ENCODE results near the gene ATP10B.

The ATP10B gene

DNA sequence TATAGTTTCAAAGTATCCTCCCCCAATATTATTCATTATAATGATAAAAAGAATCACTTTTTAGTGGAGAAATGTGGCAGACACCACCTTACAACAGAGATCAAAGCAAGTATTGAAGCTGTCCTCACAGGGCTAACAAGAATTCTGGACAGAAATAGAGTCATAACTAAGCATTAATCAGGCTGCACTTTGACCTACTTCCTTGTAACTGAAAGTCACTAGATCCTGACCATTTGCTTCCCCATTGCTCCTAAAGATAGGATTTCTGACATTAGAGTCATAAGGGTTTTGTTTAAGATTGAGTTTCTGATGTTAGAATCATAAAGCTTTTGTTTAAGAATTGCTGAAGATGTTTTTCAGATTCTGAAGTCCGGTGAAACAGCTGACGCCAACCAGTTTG is 159.7 kb downstream of the ATP10B start:
- DNase-seq (ENCODE audit: low read depth): no peak

DNA sequence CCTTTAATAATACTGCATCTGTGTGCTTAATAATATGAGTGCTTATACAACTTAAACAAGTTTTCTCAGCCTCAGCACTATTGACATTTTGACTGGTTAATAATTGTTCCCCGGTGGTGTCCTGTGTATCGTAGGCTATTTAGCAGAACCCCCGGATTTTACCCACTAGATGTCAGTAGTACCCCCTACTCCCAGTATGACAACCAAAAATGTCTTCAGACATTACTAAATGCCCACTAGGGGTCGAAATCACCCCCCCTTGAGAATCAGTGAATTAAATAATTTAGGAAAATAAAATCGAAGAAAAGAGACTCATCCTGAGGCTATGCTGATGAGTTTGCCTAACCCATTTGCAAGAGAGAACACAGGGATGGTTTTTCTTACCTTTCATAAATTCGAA is 166.3 kb downstream of the ATP10B start:
- DNase-seq (ENCODE audit: low read depth): no peak

DNA sequence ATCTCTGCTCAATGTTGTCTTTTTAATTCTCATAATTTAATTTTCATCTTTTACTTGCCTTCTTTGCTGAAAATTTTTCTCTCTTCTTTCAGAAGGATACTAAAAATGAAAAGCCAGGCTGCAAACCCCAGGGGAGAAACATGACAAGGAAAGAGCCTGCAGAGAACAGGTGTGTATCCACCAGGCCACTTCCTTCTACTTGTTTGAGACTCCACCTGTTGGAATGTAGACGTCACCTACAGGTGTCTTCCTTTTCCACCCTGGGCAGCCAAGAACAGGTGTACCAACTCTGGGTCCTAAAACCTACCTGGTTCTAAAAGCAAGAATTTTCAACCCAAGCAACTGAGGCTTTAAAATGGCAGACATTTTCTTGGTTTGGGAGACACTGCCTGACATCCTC is 166.8 kb downstream of the ATP10B start:
- no peak for DNase-seq (ENCODE audit: low read depth)

GRCh38 chr5:160679567-160680309 is 172.3 kb downstream of the ATP10B start:
- no peak for DNase-seq (ENCODE audit: low read depth)

- DNase-seq (ENCODE audit: low read depth): no peak
Measured at GRCh38 chr5:160675988-160676387, 176.0 kb downstream of the ATP10B start.

DNA sequence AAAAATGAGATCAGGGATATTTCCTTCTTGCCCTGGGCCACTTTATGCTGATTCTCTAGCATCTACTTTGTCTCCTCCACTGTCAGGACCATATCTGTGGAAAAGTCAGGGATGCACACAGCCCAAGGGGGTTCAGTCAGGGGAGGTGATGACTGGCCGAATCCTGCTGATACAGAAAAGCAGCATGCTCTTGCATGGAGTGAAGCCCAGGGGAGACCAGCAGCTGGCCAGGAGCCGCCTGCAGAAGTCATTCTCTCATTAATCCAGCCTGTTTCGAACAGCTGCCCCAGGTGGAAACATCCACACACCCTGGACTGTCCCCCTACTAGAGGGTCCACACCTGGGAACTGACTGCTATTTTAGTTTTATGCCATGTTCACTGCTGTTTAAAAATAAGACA is 177.1 kb downstream of the ATP10B start:
- DNase-seq (ENCODE audit: low read depth): no peak

DNA sequence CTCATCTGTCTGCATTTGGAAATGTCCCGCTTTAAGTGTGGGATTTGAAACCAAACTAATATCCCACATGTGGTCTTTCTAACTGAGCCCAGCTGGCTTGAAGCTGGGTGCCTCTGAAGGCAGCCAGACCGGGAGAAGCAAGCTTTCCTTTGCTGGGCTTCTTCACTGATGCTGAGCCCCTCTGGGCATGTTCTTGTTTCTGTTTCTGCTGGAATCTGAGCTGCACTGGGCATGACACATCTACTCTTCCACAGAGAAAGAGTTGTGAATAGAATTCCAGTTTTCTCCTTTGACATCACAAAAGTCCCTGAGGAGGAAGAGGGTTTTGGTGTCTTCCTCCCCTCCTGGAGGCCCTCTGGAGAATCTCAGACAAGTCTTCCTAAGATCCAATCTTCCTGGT is 179.5 kb downstream of the ATP10B start:
- no peak for DNase-seq (ENCODE audit: low read depth)

GRCh38 chr5:160668356-160668755 is 183.7 kb downstream of the ATP10B start:
- DNase-seq (ENCODE audit: low read depth): no peak

GRCh38 chr5:160667160-160667559 is 184.9 kb downstream of the ATP10B start:
- no peak for DNase-seq (ENCODE audit: low read depth)

DNA sequence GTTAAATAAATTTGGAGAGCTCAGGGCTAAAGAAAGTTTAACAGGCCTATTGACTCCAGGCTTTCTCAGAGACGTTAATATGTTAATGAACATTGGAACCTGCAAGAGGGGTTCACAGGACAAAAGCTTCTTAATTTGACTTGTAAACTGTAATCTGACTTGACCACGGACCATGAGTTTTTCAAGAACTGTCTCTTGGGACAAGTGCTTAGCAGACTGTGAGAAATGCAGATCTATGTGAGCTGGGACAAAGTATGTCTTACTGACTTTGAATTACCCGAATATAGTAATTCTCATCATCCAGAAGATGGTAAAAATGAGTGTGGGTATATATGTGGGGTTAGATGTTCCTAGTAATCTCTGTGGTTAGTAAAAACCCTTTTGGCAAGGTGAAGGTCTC is 186.6 kb downstream of the ATP10B start:
- no peak for DNase-seq (ENCODE audit: low read depth)

DNA sequence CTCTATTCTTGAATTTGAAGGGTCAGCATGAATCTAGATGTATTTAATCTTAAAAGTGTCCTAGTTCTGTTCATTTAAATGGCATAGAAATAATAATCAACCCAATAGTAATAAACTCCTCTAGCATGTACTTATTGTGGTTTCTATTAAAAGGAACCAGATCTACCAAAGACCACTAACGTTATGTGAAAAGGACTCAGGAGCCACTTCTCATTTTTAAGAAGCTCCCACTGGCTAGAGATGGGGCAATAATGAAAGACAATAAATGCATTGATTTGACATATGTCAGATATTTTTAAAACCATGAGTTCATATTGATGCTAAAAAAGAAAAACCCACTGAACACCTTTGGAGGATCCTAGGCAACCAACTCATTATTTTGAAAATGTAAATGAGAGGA is 191.9 kb downstream of the ATP10B start:
- no peak for DNase-seq (ENCODE audit: low read depth)

DNA sequence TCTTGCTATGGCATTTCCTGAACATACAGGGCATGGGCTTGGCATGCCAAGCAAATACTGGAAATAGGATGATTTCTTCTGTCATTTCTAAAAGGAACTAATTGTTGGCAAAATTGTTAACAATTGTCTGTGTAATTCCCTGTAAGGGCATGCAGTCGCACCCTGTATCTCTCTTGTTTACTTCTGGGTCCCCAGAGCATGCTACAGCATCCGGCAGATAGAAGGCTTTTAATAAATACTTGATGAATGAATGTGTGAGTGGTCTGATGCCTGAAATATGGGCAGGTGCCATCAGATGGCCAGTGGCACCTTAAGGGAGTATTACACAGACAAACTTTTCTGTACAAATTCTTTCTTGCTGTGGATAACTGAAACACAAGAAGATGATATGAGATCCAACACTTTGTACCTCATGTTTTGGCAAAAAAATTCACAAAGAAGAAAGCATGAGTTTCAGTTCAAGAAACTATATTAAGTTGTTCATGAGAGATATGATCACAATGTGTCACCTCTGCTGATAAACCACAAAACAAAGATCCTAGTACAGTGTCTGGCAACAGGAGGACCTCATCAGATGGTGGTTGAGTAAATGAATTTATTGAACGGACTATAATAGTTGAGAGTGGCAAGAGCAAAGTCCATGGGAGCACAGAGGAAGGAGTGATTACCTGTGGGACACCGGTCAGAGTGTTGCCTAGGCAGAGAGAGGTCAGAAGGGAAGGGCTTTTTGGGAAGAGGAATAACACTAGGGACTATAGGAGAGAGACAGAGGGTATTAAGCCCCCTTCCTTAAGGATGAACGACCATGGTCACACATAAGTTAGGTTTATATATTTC is 194.2 kb downstream of the ATP10B start:
- no peak for DNase-seq (ENCODE audit: low read depth)

- DNase-seq (ENCODE audit: low read depth): no peak
Measured at GRCh38 chr5:160657068-160657507, 194.9 kb downstream of the ATP10B start.

- no peak for DNase-seq (ENCODE audit: low read depth)
Measured at GRCh38 chr5:160655717-160656116, 196.3 kb downstream of the ATP10B start.

- no peak for DNase-seq (ENCODE audit: low read depth)
Measured at GRCh38 chr5:160651692-160652645, 200.0 kb downstream of the ATP10B start.

GRCh38 chr5:160649304-160649703 is 202.7 kb downstream of the ATP10B start:
- no peak for DNase-seq (ENCODE audit: low read depth)

DNA sequence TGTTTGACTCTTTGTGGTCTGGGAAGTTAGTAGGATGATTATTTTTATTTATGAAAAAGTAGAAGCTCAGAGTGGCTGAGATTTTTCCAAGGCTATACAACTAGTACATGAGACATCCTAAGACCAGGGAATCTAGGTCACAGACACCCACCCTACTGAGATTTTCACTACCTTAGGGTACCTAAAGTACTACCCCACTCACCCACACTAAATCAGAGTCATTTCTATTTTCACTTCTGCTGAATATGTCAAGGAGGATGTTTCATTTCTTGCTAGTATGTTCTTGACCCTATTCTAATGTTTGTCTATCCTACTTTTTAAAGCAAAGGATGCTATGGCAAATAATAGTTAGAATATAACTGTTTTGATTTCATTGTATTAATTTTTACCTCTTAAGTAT is 206.0 kb downstream of the ATP10B start:
- no peak for DNase-seq (ENCODE audit: low read depth)

DNA sequence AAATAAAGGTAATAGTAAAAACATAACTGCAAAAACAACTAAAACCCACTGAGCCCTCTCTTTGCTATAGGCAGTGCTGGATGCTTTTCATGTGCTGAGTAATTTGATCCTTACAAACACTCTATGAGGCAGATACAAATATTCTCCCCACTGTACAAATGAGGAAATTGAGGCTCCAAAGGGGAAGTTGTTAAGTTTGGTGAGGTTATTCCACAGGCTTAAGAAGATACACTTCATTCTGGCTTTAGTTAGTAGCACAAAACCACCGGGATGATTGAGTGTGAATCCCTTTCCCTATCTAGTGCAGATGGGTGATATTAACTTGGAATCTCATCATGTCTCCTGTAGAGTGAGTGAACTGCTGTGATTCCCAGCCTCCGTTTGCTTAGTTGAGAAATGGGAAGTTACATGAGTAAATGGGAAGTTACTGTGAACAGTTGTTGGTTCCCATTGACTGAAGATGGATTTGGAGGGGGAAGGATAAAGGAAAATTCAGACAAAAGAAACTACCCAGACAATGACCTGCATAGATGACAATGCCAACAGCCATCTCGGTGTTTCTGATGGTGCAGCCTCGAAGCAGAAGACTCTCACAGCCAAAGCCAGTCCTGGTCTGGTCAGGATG is 208.3 kb downstream of the ATP10B start:
- DNase-seq (ENCODE audit: low read depth): no peak

DNA sequence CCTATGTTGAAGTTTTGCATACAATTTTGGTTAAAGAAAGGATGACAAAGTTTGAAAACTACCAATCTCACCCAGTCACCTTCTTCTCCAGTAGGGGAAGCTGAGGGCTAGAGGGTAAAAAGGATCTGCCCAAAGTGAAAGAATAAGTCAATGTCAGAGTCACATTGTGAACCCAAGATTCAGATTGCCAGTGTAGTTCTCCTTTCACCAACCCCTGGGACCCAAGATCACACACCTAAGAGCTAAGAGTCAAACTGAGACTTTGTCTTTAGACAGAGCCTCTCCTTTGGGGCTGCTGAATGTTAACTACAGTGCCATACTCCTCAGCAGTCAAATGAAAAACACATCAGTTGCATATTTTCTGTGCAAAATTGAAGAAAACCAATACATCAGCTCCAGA is 210.6 kb downstream of the ATP10B start:
- DNase-seq (ENCODE audit: low read depth): no peak

GRCh38 chr5:160640406-160640805 is 211.6 kb downstream of the ATP10B start:
- DNase-seq (ENCODE audit: low read depth): no peak

- no peak for DNase-seq (ENCODE audit: low read depth)
Measured at GRCh38 chr5:160638161-160638742, 213.8 kb downstream of the ATP10B start.
